IPS-18c (cell line): ENCODE data around the gene ARL3.
A peak's percentile ranks its signal among the peaks of the same experiment; 100 is the strongest.

Source experiments
- H3K4me3 ChIP-seq: 2 replicates; pipeline ENCODE4 v1.7.0; 2013; ENCODE audit warnings: low read depth, mild to moderate bottlenecking, low read length, moderate library complexity; ENCODE audit not compliant: insufficient read depth
- H3K9me3 ChIP-seq: one replicate; pipeline ENCODE4 v1.6.1; 2013; ENCODE audit warnings: mild to moderate bottlenecking, low read length, moderate library complexity; ENCODE audit not compliant: control insufficient read depth, insufficient read depth

Gene ARL3

DNA sequence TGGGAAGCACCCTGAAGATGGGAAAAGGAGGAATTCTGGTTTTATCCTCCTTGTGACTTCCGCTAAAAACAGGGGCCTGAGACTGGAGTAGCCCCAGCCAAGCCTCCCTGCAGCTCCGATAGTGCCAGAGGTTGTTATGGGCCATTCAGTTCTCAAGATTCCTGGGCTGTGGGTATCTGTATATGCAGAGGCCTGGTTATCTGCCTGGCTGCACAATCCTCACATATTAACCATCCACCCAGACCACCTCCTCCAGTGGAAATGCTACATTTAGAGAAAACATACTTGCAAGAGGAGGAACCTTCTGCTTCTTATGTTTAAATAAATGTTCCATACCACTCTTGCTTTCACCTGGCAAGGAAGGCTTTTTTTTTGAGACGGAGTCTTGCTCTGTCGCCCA lies 34.6 kb downstream of the ARL3 start:
- H3K9me3 ChIP-seq = no peaks in the 10 kb centered on the region
- no peak overlapping the region for H3K4me3 ChIP-seq

GRCh38 chr10:102678842-102679289 lies 35.3 kb downstream of the ARL3 start:
- Histone ChIP-seq H3K9me3 (no peaks in the 10 kb centered on the region), H3K4me3 (peak overlapping the region; percentile 25; the same call in 1 of the 2 replicates)

GRCh38 chr10:102678068-102678400 lies 36.2 kb downstream of the ARL3 start:
- no peaks in the 10 kb centered on the region for H3K9me3 ChIP-seq
- H3K4me3 ChIP-seq = no peak overlapping the region; the same call in 1 of the 2 replicates

DNA sequence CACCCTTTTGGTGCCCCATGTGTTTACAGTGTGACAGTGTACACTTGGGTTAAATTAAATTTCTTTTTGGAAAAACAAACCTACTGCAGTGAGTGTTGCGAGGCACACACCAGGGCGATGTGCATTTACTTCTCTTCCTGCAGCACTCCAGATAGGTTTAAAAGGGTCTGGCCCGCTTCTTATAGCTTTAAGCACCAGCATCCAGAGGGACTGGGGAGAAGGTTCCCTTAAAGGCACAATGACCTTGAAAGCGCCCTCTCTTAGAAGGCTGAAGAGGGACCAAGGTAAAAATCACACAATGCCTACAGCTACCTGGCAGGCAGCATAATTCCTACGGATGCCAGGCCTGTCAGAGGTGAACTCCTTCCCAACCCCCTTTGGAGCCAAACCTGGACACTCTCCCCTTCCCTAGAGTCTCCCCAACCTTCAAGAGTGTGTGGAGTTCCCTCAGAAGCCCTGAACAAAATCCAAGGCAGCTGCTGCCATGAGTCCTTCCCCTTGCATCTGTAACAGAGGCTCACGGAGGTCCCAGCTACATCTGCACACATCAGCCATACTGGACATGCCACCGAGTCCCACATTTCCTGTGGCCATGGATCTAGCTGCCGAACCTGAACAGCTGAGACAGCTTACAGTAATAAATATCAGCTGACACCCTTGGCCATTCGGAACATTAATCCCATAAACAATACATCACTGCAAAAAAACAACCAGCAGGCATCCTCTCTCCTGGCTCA lies 36.7 kb downstream of the ARL3 start:
- Histone ChIP-seq H3K4me3 (peak overlapping the region; percentile 5; the same call in 1 of the 2 replicates), H3K9me3 (no peaks in the 10 kb centered on the region)

GRCh38 chr10:102676534-102677315 lies 37.5 kb downstream of the ARL3 start:
- no peaks in the 10 kb centered on the region for H3K9me3 ChIP-seq
- H3K4me3 ChIP-seq = no peak overlapping the region

DNA sequence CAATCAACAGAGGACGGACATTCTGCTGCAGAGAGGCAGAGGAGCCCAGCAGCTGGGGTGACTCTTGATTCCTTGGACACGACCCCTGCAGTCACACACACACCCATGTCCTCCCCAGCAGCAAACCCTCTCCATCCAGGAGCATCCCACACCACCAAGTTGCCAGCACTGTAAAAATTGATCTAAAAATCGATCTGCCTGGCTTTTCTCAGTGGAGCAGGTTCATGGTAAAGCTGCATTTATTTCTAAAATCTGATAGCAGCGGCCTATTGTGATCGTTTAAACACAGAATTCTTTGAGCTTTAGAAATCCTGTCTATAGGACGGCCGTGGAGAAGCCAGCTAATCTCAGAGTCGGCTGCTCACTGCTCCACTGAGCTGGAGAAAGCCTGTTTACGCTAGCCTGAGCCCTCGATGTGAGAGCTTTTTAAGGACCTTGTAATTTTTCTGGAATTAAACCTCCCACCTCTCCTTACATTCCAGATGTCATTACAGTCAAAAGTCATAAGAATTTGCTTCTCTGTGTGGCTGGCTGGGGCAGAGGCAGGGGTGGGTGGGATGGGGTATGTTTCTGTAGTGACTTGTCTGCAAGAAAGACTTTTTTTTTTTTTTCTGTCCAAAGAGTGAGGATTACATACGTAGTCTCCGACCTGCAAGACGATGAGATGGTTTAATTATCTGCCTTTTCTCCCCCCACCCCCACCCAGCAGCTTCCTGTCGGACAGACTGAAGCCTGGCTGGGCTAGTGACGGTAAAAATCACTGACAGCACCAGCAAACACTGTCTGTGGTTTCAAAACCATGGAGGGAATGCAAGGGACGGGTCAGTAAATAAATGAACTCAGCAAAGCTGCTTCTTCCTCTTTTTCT lies 38.3 kb downstream of the ARL3 start:
- no peaks in the 10 kb centered on the region for H3K9me3 ChIP-seq
- H3K4me3 ChIP-seq = no peak overlapping the region

DNA sequence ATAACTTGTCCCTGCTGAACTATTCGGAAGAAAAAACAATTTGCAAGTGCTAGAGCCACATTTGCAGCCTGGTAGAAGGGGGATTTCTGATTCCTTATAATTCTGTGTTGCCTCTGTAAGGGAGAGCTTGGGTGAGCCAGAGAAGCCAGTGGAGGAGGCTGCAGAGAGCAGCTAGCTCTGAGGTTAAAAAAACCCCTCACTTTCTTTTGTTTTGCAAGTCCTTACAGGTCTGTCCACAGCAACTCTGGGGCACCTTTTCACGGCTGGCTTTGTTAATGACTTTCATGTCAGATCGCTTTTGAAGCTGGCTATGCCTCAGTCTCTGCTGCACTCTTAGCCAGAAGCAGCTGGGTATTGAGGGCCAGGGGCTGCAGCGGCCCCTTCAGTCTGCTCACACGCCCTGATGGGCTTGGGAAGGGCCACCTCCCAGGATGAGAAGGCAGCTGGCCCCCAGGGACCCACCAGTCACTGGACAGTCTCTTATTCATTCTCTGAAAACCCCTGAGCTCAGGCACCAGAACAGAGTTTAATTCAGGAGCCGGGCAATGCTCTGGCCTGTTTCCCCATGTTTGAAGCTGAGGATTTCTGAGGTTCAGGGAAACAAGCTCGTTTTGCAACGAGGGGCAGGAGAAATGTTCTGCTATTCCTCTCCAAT lies 39.1 kb downstream of the ARL3 start:
- Histone ChIP-seq H3K9me3 (no peaks in the 10 kb centered on the region), H3K4me3 (no peak overlapping the region)

DNA sequence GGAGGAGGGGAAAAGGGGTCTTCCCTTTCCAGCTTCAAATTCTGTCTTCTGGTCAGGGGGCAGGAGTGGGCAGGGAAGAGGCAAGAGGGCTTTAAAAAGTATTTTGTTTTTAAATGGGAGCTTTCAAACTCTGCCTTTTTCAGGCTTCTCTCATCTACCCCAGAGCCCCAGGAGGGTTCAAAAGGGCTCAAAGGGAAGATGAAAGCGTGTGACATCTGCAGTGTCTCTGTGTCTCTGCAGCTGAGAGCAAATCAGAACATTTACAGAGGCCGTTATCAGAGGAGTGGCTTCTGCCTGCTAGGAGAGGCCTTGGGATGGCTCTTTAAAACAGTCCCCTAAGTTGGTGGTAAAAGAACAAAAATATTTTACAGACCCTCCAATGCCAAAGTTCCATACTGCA lies 39.6 kb downstream of the ARL3 start:
- H3K9me3 ChIP-seq = no peaks in the 10 kb centered on the region
- peak overlapping the region; percentile 24; the same call in 1 of the 2 replicates for H3K4me3 ChIP-seq

DNA sequence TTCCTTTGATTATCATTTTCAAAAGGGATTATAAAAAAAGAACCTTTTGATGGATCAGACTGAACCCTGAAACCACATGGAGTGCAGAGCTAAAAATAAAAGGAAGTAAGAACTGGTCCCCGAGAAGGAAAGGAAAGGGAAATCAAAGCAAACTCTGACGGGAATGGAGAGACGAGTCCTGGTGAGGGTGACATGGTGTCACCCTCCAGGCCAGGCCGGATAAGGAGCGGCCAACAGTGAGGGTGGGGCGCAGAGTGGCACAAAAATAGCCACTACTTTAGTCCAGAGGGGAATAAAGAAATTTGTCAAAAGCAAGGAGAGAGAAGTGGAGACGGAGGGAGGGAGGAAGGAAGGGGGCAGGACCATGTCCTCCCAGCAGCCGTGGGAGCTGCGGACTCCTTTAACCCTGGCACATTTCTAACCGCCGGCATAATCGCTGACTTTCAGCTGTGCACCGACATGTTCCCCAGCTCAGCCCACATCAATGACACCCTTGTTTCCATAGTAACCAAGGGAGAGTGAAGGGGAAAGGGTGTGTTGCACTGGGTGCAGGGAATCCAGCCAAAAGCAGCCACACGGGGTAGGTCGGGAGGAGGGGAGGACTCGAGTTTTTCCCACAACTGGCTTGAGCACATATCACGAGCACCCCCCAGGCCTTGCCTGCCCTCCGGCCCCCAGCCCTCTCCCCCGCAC lies 40.2 kb downstream of the ARL3 start:
- no peaks in the 10 kb centered on the region for H3K9me3 ChIP-seq
- peak overlapping the region; percentile 24; the same call in 1 of the 2 replicates for H3K4me3 ChIP-seq

GRCh38 chr10:102673236-102673818 lies 40.9 kb downstream of the ARL3 start:
- Histone ChIP-seq H3K9me3 (no peaks in the 10 kb centered on the region), H3K4me3 (no peak overlapping the region)

DNA sequence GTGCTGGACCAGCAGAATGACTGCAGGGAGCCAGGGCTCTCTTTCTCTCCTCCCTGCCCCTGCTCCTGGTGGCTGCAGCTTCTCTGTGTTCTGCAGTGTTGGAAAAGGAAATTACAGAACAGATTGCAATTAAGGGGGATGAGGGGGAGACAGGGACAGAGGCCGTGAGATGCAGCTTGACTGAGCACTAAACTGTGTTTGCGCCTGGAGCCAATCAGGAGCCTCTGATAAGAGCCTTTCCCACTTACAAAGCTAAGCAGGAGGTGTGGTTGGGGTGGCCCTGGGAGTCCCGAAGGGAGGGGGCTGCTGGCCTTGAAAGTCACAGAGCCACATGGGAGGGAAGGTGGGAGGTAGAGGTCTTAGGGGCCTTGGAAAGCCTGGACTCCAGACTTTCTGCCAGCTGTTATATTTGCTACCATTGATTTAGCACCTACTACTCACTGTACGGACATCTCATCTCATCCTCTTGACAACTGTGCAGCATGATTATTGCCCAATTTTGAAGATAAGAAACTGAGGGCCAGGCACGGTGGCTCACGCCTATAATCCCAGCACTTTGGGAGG lies 43.2 kb downstream of the ARL3 start:
- Histone ChIP-seq H3K9me3 (no peaks in the 10 kb centered on the region), H3K4me3 (no peak overlapping the region)

GRCh38 chr10:102670065-102670670 lies 44.0 kb downstream of the ARL3 start:
- H3K9me3 ChIP-seq = no peaks in the 10 kb centered on the region
- no peak overlapping the region for H3K4me3 ChIP-seq

DNA sequence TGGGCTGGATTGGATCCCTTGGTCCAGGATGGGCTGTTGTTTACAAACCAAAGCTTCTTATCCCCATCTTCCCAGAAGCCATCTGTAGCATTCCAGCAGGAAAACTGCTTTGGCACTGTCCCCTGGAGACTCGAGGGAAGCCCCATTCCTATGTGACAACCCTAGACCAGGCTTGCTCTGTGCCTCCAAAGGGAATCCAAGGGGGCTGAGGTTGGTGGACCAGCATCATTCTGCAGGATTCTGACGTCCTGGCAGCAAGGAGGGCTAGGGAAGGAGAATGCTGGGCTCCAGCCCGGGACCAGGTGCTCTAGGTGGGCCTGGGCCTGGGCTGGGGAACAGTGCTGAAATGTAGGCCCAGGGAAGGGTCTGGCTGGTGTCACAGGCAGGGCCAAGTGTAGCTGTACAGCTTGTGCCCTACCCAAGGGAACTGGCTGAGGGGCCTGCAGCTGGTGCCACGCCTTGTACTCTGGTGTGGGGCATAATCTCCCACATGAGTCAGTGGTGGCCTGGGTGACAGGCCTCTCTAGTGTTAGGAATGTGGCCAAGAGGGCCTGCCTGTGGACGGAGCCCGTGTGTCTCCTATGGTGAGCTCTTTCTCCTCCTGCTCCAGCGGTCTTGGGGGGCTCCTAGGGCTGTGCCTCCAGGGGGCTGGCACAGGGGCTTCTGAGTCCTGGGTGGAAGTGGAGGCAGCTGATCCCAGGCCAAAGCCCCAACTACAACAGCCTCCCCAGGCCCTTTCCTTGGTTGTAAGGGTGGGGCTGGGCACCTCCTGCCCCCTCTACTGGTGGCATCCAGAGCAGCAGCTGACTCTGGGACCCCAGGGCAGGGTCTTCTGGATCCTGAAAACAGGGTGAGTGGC lies 44.8 kb downstream of the ARL3 start:
- no peak overlapping the region for H3K4me3 ChIP-seq
- H3K9me3 ChIP-seq = no peaks in the 10 kb centered on the region

DNA sequence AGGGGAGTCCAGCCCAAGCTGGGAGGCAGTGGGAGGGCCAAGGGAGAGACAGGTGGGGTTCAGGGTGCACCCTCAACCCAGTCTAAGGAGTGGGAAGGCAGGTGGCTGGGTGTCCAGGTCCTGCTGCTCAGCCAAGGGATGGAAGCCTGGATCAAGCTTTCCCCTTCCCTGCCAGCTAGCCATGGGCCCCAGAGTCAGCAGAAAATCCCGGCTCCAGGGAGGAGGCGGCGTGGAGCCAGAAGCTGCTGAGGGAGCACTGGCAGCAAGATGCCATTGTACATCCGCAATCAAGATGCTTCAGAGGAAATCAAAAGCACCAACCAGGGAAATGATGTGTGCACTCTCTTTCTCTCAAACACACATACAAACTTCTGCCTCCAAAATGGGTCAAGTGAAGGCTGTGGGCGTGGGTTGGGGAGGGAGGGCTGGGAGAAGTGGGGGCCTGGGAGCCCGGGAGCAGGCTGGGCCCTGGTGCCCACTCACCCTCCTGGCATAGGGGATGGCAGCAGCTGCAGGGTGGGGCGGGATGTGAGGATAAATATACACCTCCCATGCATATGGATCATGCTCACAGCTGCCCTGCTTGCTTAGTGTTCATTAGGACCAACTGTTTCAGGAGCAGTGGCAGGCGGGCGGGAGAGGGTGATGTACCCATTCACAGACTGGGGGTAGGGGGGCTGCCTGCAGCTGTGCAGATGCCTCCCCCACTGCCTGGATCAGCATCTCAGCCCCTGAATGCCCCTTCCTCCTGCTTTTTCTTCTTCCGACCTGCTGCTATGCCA lies 45.7 kb downstream of the ARL3 start:
- H3K9me3 ChIP-seq = no peaks in the 10 kb centered on the region
- no peak overlapping the region for H3K4me3 ChIP-seq
